ENCODE measurements around the gene TSPYL6.

The TSPYL6 gene

GRCh38 chr2:54255230-54256090 is 569 bp downstream of the TSPYL6 start:
- no peak for DNase-seq

GRCh38 chr2:54254180-54254579 is 1.8 kb downstream of the TSPYL6 start:
- no peak for DNase-seq

DNA sequence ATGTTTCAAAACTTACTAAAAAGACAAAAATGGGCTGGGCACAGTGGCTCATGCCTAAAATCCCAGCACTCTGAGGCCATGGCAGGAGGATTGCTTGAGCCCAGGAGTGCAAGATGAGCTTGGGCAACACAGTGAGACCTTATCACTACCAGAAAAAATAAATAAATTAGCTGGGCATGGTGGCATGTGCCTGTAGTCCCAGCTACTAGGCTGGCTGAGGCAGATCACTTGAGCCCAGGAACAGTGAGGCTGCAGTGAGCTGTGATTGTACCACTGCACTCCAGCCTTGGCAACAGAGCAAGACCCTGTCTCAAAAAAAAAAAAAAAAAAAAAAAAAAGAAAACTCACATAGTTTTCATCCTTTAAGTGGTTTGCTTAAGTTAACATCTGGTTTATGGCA is 6.4 kb downstream of the TSPYL6 start:
- DNase-seq: no peak

DNA sequence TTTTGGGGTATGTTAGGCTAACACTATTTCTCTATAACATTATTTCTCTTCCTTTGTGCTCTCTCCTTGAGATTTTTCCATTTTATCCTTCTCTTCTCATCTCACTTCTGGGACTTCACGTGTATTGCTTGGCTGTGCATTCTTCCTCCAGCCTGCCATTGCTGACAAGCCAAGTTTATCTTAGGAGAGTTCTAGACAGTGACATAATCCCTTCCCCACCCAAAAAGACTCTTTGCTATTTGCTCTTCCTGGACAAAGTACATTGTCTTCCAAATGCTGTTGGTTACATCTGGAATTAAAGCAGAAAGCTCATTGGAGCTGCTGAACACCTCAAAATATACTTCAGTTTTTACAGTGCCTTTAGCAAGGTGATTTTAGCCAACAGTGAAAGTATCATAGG is 8.9 kb downstream of the TSPYL6 start:
- DNase-seq: no peak

DNA sequence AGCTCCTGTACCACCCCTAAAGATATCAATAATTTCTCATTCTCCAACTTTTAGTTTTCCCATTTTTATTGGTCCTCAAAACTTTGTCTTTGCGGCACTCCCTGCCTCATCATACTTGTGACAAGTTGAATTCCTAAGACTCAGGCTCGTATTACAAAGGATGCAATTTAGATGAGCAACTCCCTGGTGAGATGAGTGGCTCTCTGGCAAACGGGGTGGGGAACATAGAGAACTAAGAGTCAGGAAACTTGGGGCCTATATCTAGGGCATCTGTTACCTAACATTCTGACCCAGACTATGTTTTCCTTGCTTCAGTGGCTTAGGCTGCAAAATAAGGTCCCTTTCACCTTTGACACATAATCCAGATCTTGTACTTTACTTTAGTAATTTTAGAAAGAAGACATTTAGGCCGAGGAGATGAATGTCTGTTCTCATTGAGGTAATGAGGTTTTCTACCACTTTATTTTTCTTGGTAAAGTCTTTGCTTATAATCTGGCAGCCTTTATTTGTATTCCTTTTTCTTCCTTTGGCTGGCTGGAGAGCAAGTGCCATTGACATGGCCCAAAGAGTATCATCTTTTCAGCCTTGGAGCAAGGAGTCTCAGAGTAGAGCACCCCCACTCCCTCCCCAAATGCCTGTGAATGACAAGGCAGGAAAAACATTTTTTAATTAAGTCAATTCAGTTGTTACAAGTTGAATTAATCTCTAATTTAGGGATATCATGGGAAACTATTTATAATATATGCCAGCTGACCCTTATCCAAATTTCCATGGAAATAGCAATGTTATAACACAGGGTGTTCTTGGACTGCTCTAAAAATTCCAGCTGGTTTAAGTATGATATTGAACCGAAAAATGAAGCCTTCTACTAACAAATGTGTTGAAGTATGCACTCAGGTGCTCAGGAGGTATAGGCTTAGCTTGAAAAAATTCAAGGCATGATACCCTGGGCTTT is 15.2 kb downstream of the TSPYL6 start:
- no peak for DNase-seq

- DNase-seq: no peak
Observed at GRCh38 chr2:54239427-54239826, 16.6 kb downstream of the TSPYL6 start.

GRCh38 chr2:54237428-54237827 is 18.6 kb downstream of the TSPYL6 start:
- no peak for DNase-seq

GRCh38 chr2:54233832-54234649 is 22.0 kb downstream of the TSPYL6 start:
- no peak for DNase-seq

GRCh38 chr2:54228945-54229344 is 27.1 kb downstream of the TSPYL6 start:
- DNase-seq: no peak

DNA sequence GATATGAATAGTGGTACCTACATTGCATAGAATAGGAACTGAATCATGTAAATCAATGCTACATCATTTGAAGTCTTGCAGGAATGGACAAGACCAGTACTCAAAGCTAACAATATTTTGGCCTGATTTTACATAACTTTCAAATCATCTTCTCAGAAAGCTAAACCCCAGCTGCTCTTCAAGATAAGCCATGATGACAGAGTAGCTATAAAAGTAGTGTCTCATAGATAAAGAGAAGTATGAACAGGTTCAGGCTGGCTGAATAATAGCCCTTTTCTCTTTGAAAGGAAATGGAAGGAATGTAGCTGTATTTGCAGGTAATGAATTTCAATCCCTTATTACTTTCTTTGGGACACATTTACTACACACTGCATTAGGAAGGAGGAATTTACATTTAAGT is 28.2 kb downstream of the TSPYL6 start:
- DNase-seq: no peak

DNA sequence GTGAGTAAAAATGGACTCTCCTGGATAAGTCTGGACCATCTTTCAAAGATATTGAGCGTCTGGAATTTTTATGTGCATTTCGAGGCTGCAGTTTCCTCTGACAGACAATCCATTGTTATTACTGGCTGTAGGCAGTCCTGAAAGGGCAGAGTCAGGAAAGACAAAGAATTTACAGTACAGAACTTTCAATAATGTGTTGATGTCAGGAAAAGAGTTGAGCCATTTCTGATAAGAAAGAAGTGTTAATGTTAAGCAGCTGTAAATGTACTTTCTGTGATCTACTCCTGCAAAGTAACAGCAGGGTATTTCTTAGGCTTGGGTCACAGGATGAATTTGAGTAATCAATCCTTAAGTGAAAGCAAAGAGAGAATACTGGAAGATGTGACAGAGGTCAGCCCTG is 29.8 kb downstream of the TSPYL6 start:
- no peak for DNase-seq

DNA sequence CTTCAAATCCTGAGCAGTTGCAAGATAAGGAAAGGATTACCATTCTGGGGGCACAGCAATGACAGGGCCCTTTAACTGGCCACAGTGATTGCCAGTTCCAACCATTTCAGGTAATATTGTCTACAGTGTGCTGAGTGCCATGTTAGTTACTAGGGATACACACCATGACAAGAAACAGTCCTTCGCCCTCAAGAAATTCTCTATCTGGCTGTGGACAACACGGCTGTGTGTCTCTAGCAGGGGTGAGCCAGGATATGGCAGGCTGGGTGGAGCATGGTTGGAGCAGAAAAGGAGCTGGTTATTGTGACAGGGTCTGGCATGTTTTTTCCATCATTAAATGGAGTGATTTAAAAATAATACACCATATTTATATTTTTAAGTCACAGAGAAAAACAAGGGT is 31.0 kb downstream of the TSPYL6 start:
- no peak for DNase-seq

DNA sequence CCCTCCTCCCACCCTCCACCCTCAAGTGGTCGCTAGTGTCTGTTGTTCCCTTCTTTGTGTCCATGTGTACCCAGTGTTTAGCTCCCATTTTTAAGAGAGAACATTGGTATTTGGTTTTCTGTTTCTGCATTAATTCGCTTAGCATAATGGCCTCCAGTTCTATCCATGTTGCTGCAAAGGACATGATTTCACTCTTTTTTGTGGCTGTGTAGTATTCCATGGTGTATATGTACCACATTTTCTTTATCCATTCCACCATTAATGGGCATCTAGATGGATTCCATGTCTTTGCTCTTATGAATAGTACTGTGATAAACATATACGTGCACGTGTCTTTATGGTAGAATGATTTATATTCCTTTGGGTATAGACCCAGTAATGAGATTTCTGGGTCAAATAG is 42.9 kb downstream of the TSPYL6 start:
- DNase-seq: no peak

DNA sequence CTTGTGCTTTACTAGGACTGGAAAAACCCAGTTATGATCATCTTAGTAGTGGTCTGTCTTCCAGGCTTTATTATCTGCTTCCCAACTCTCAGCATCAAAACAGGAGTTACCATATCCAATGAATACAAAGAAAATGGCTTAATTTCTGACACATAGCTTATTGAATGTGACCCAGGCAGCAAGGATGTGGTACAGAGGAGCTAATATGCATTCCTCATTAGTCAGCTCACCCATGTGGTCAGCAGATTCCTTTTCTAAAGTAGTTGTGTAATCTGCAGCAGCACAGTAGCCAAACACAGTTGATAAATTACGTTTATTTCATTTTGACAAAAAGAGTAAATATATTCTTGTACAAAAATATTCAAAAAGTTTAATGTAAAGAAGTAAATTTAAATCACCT is 43.6 kb downstream of the TSPYL6 start:
- DNase-seq: no peak

DNA sequence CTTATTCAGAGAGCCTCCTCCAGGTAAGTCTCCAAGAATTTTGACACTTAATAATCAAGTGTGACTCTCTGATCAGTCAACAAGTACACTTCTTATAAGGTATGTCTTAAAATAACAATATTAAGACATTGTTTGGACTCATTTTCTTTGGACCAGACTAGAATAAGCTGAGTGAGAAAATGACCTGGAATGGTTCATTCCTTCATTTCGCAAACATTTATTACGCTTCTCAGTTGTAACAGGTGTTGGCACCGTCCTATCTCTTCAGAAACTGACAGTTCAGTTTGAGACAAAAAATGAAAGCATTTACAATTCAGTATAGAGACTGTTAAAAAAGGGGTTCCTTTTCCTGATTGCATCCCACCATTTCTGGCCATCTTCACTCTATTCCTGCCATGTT is 46.6 kb downstream of the TSPYL6 start:
- DNase-seq: no peak

GRCh38 chr2:54208364-54209240 is 47.4 kb downstream of the TSPYL6 start:
- DNase-seq: no peak

DNA sequence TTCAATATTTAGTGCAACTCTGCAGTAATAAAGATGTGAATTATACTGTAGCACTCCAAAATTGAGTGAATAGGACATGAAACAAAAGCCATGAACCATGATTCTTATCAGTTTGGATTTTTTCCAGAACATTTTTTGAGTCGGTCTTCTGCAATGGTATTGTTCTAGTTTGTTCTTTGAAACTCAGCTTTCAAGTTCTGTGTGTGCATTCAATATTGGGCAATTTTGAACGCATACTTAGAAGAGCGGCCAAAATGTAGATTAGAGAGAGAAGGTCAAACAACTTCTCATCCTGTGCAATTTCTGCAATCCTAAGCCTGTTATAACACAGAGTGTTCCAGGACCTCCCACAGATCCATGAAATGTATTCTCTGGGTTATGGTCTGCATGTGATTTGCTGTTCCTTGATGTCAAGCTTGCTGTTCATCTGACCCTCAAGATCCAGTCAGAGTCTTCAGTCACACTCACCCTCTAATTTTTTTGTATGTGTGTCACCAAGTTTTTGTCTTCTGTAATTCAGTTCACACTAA is 48.3 kb downstream of the TSPYL6 start:
- peak; percentile 25 for DNase-seq

DNA sequence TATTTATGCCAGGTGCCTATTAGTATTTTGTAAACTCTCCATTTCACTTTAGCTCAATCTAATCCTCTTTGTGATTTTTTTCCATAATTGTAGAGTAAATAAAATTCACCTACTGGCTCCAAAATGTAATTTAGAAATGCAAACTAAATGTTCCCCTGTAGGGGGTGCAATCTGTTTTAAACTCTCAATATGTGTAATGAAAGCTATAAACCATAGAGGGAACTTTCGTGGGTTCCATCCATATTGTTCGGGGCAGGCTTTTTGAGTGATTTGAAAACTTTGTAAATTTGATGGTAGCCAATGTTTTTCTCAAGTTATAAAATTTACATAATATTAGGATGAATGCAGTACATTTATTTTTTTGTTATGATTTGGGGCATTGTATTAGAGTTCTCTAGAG is 49.4 kb downstream of the TSPYL6 start:
- no peak for DNase-seq

DNA sequence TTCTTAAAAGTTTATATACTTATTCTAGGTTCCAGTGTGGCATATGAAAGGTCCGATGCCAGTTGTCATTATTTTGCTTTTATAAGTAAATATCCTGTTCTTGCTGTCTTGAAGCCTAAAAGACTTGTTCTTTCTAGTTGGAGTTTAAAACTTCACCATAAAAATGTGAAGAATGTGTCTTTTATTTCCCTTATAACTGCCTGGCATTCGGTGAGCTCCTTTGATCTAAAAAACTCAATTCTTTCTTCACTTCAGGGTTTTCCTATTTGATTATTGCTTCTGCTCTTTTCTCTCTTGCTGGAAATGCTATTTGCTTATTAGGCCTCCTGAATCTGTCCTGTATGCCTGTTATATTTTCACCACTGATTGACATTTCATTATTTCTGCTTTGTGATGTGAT is 51.6 kb downstream of the TSPYL6 start:
- DNase-seq: no peak
